ENCODE measurements around the gene ALDH16A1.
"Not testable (repeated sequence)": the region's sequence is repeated elsewhere in the genome, so short reads cannot be mapped to it uniquely, and the experiment has no call there.

Gene ALDH16A1

GRCh38 chr19:49473501-49473867 is 20.5 kb downstream of the ALDH16A1 start:
- not testable (repeated sequence) for H3K9me3 Mint-ChIP-seq; H3K27me3 Mint-ChIP-seq; H3K36me3 Mint-ChIP-seq; DNase-seq (ENCODE audit: low spot score in 2 of 2); ATAC-seq (ENCODE audit: low read depth)
- peak overlapping the region; percentile 94 for H3K27ac Mint-ChIP-seq
- H3K4me1 Mint-ChIP-seq, result peaks cover 36% of the 10 kb centered on the region
- peak overlapping the region; percentile 97 for H3K4me3 Mint-ChIP-seq

GRCh38 chr19:49473868-49474541 is 21.0 kb downstream of the ALDH16A1 start, which contains the start of gene FLT3LG:
Gene FLT3LG, plus strand, starts transcription at chr19:49474215. Its CDS starts 425 bp downstream, at chr19:49474640.
- Mint-ChIP-seq H3K27me3 (no peaks in the 10 kb centered on the region), H3K36me3 (no peaks in the 10 kb centered on the region), H3K4me1 (peaks cover 32% of the 10 kb centered on the region), H3K4me3 (peak within 1 kb of the TSS; percentile 97), H3K27ac (peak within 1 kb of the TSS; percentile 94), H3K9me3 (no peaks in the 10 kb centered on the region)
- DNase-seq (ENCODE audit: low spot score in 2 of 2), result peak; percentile 92 to 95
- peak; percentile 49 for ATAC-seq (ENCODE audit: low read depth)

GRCh38 chr19:49474542-49474924 is 21.5 kb downstream of the ALDH16A1 start:
- DNase-seq (ENCODE audit: low spot score in 2 of 2) (no peak), ATAC-seq (ENCODE audit: low read depth) (no peak)
- H3K9me3 Mint-ChIP-seq, result no peaks in the 10 kb centered on the region
- peak overlapping the region; percentile 94 for H3K27ac Mint-ChIP-seq
- H3K4me1 Mint-ChIP-seq, result peaks cover 32% of the 10 kb centered on the region
- peak overlapping the region; percentile 97 for H3K4me3 Mint-ChIP-seq
- no peaks in the 10 kb centered on the region for H3K27me3 Mint-ChIP-seq
- H3K36me3 Mint-ChIP-seq, result no peaks in the 10 kb centered on the region

- Mint-ChIP-seq H3K27me3 (no peaks in the 10 kb centered on the region), H3K9me3 (no peaks in the 10 kb centered on the region), H3K27ac (peak overlapping the region; percentile 94), H3K4me3 (peak overlapping the region; percentile 97), H3K36me3 (no peaks in the 10 kb centered on the region), H3K4me1 (peaks cover 27% of the 10 kb centered on the region)
- ATAC-seq (ENCODE audit: low read depth), result no peak
- no peak for DNase-seq (ENCODE audit: low spot score in 2 of 2)
Measured at GRCh38 chr19:49475191-49475917, 22.3 kb downstream of the ALDH16A1 start.

GRCh38 chr19:49475995-49476880 is 23.2 kb downstream of the ALDH16A1 start:
- ATAC-seq (ENCODE audit: low read depth) (no peak), DNase-seq (ENCODE audit: low spot score in 2 of 2) (no peak)
- H3K27ac Mint-ChIP-seq, result peak overlapping the region; percentile 94
- peak overlapping the region; percentile 59 for H3K4me3 Mint-ChIP-seq
- H3K36me3 Mint-ChIP-seq, result no peaks in the 10 kb centered on the region
- no peaks in the 10 kb centered on the region for H3K27me3 Mint-ChIP-seq
- peaks cover 25% of the 10 kb centered on the region for H3K4me1 Mint-ChIP-seq
- no peaks in the 10 kb centered on the region for H3K9me3 Mint-ChIP-seq

- H3K27ac Mint-ChIP-seq, result no peak overlapping the region
- peaks cover 10% of the 10 kb centered on the region for H3K4me1 Mint-ChIP-seq
- H3K36me3 Mint-ChIP-seq, result no peaks in the 10 kb centered on the region
- no peaks in the 10 kb centered on the region for H3K9me3 Mint-ChIP-seq
- H3K4me3 Mint-ChIP-seq, result no peak overlapping the region
- H3K27me3 Mint-ChIP-seq, result no peaks in the 10 kb centered on the region
- ATAC-seq (ENCODE audit: low read depth), result no peak
- DNase-seq (ENCODE audit: low spot score in 2 of 2), result no peak
Measured at GRCh38 chr19:49479975-49480628, 27.1 kb downstream of the ALDH16A1 start.

GRCh38 chr19:49481020-49481683 is 28.1 kb downstream of the ALDH16A1 start:
- H3K27me3 Mint-ChIP-seq, result no peaks in the 10 kb centered on the region
- no peak for ATAC-seq (ENCODE audit: low read depth)
- no peak overlapping the region for H3K4me3 Mint-ChIP-seq
- no peak for DNase-seq (ENCODE audit: low spot score in 2 of 2)
- no peaks in the 10 kb centered on the region for H3K9me3 Mint-ChIP-seq
- no peak overlapping the region for H3K27ac Mint-ChIP-seq
- H3K36me3 Mint-ChIP-seq, result no peaks in the 10 kb centered on the region
- H3K4me1 Mint-ChIP-seq, result peaks cover 2% of the 10 kb centered on the region

GRCh38 chr19:49486232-49486631 is 33.2 kb downstream of the ALDH16A1 start:
- Mint-ChIP-seq H3K4me3 (no peak overlapping the region), H3K9me3 (no peaks in the 10 kb centered on the region), H3K27ac (no peak overlapping the region), H3K27me3 (no peaks in the 10 kb centered on the region), H3K4me1 (peaks cover 17% of the 10 kb centered on the region), H3K36me3 (peaks cover 16% of the 10 kb centered on the region)
- DNase-seq (ENCODE audit: low spot score in 2 of 2) (no peak), ATAC-seq (ENCODE audit: low read depth) (no peak)

- no peak for ATAC-seq (ENCODE audit: low read depth)
- H3K36me3 Mint-ChIP-seq, result peaks cover 17% of the 10 kb centered on the region
- no peaks in the 10 kb centered on the region for H3K27me3 Mint-ChIP-seq
- H3K9me3 Mint-ChIP-seq, result no peaks in the 10 kb centered on the region
- peaks cover 17% of the 10 kb centered on the region for H3K4me1 Mint-ChIP-seq
- H3K27ac Mint-ChIP-seq, result peak overlapping the region; percentile 98
- peak overlapping the region; percentile 93 for H3K4me3 Mint-ChIP-seq
- DNase-seq (ENCODE audit: low spot score in 2 of 2), result no peak
Measured at GRCh38 chr19:49486710-49487276, 33.8 kb downstream of the ALDH16A1 start.

GRCh38 chr19:49487277-49488045 is 34.4 kb downstream of the ALDH16A1 start, which contains the start of gene RPL13A:
Gene RPL13A, plus strand, starts transcription at chr19:49487608. Its CDS starts 22 bp downstream, at chr19:49487630.
- Mint-ChIP-seq H3K27ac (peak within 1 kb of the TSS; percentile 98), H3K36me3 (peaks cover 19% of the 10 kb centered on the region), H3K9me3 (no peaks in the 10 kb centered on the region), H3K27me3 (no peaks in the 10 kb centered on the region), H3K4me1 (peaks cover 19% of the 10 kb centered on the region), H3K4me3 (peak within 1 kb of the TSS; percentile 93)
- ATAC-seq (ENCODE audit: low read depth) (peak; percentile 90), DNase-seq (ENCODE audit: low spot score in 2 of 2) (peak; percentile 99 to 100)

GRCh38 chr19:49488046-49488862 is 35.2 kb downstream of the ALDH16A1 start:
- no peaks in the 10 kb centered on the region for H3K27me3 Mint-ChIP-seq
- no peaks in the 10 kb centered on the region for H3K9me3 Mint-ChIP-seq
- peaks cover 25% of the 10 kb centered on the region for H3K4me1 Mint-ChIP-seq
- H3K36me3 Mint-ChIP-seq, result peaks cover 25% of the 10 kb centered on the region
- DNase-seq (ENCODE audit: low spot score in 2 of 2), result no peak
- ATAC-seq (ENCODE audit: low read depth), result no peak
- H3K4me3 Mint-ChIP-seq, result peak overlapping the region; percentile 93
- peak overlapping the region; percentile 98 for H3K27ac Mint-ChIP-seq
